CD4-positive, alpha-beta T cell (primary cell): ENCODE data around the gene SMC6. TPM values are rescaled to one million over a fixed set of nuclear protein-coding genes. Genes with fewer than 3 reads are reported as not detected.

ENCODE experiments used
- ATAC-seq: fragments of 200-7000 bp; cut with Tn5 transposase; one replicate; pipeline ENCODE4 v1.10.0; 2022; ENCODE audit warnings: mild to moderate bottlenecking; ENCODE audit not compliant: poor library complexity
- CTCF ChIA-PET: fragments of 350-600 bp; sonication (Branson Sonifier 250); formaldehyde crosslinking; loops from one replicate; lab custom pipeline; 2021; ENCODE audit warnings: antibody characterized with exemption, inconsistent platforms; lab: Charles Lee
- POLR2A ChIA-PET: fragments of 350-600 bp; sonication (Branson Sonifier 250); formaldehyde crosslinking; loops from one replicate; lab custom pipeline; 2021; ENCODE audit warnings: antibody characterized with exemption, inconsistent platforms; lab: Charles Lee
- DNase-seq, 14 experiments: peaks; one replicate each; pipeline ENCODE4 v3.0.0-alpha.2; 2013 to 2020; ENCODE audit warnings: mixed read lengths in 2 of 14
- H3K27ac ChIP-seq, 2 donors: one replicate each; pipeline versions ENCODE4 v1.5.1 to v1.7.0; 2013; ENCODE audit warnings: low read length in 2 of 2, low read depth in 1 of 2, mild to moderate bottlenecking in 1 of 2
- H3K27me3 ChIP-seq, 2 experiments: 1 replicate in 1 of 2; 2 replicates in 1 of 2; pipeline versions ENCODE4 v1.6.1 to v1.7.0; 2013; ENCODE audit warnings: low read length in 2 of 2, control low read depth in 1 of 2, mild to moderate bottlenecking in 1 of 2, moderate library complexity in 1 of 2; ENCODE audit not compliant: insufficient read depth in 2 of 2, control insufficient read depth in 1 of 2
- H3K36me3 ChIP-seq: one replicate; pipeline ENCODE4 v1.6.1; 2013; ENCODE audit warnings: low read length, control low read depth; ENCODE audit not compliant: insufficient read depth
- H3K4me1 ChIP-seq: one replicate; pipeline ENCODE4 v1.6.1; 2013; ENCODE audit warnings: low read length, control low read depth; ENCODE audit not compliant: insufficient read depth
- H3K4me3 ChIP-seq: one replicate; pipeline ENCODE4 v1.5.1; 2013; ENCODE audit warnings: mild to moderate bottlenecking, low read length, moderate library complexity
- H3K9me3 ChIP-seq, 2 experiments: 1 replicate in 1 of 2; 2 replicates in 1 of 2; pipeline versions ENCODE4 v1.6.1 to v1.7.0; 2013; ENCODE audit warnings: low read length in 2 of 2, mild to moderate bottlenecking in 2 of 2, control low read depth in 1 of 2, moderate library complexity in 1 of 2; ENCODE audit not compliant: control insufficient read depth in 1 of 2, insufficient read depth in 1 of 2
- H3K27ac Mint-ChIP-seq: one replicate; pipeline ENCODE4 v1.8.0; 2020; ENCODE audit warnings: mixed read lengths
- H3K27me3 Mint-ChIP-seq: one replicate; pipeline ENCODE4 v1.8.0; 2021; ENCODE audit warnings: mixed read lengths
- H3K36me3 Mint-ChIP-seq: one replicate; pipeline ENCODE4 v1.8.0; 2021; ENCODE audit warnings: low read depth, mixed read lengths
- H3K4me1 Mint-ChIP-seq: one replicate; pipeline ENCODE4 v1.8.0; 2021; ENCODE audit warnings: low read depth, mixed read lengths
- H3K4me3 Mint-ChIP-seq: one replicate; pipeline ENCODE4 v1.8.0; 2020; ENCODE audit warnings: mild to moderate bottlenecking, mixed read lengths
- H3K9me3 Mint-ChIP-seq: one replicate; pipeline ENCODE4 v1.8.0; 2020; ENCODE audit warnings: mixed read lengths
- intact Hi-C, 2 experiments: fragments of 100-400 bp; cut with DNase I in 1 of 2; cut with micrococcal nuclease in 1 of 2; formaldehyde crosslinking; loops; one replicate each; pipeline versions ENCODE4 v1.15.1 to v1.9.0; 2023 to 2025; cut with DNase I, micrococcal nuclease
- total RNA-seq, 174 experiments: library from RNA in 2 of 174; stranded (reverse) in 2 of 174; gene quantifications; one replicate each; pipeline ENCODE4 v1.2.3 and lab custom pipeline; 2021 to 2026
- TF ChIP-seq, protein P1 (sequence below): fragments of 200-600 bp; IDR thresholded peaks from one replicate; pipeline ENCODE4 v1.8.0; 2022; ENCODE audit warnings: antibody characterized with exemption, mild to moderate bottlenecking

Gene SMC6
- total RNA-seq, 2 experiments from 2014 or later, result 7.1 to 7.8 TPM

DNA sequence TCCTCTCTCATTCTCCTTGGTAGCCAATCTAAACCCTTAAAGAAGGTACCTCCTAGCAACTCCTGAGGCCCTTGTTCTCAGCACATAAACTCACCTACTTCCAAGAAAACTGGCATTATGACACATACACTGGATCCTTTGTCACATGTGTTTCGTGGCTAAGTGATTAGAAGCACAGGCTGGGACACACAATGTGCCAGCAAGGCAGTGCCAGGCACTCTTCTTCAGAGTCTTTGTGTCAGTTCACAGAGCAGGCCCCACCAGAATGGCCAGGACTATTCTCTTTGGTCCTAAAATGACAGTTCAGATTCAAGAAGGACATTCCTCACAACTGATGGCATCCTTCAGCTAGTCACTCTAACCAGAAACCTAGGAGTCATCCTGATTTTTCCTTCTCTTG is 40.3 kb downstream of the SMC6 start:
- intact Hi-C loops, result no loop called here
- Mint-ChIP-seq H3K9me3 (no peaks in the 10 kb centered on the region), H3K27ac (no peak overlapping the region), H3K4me3 (no peak overlapping the region), H3K36me3 (peaks cover 54% of the 10 kb centered on the region), H3K27me3 (no peaks in the 10 kb centered on the region), H3K4me1 (no peaks in the 10 kb centered on the region)
- no peak overlapping the region for H3K4me3 ChIP-seq
- H3K4me1 ChIP-seq, result no peaks in the 10 kb centered on the region
- no peak for ATAC-seq
- ChIA-PET POLR2A (no interaction called here), CTCF (no interaction called here)
- TF ChIP-seq, protein P1, sequence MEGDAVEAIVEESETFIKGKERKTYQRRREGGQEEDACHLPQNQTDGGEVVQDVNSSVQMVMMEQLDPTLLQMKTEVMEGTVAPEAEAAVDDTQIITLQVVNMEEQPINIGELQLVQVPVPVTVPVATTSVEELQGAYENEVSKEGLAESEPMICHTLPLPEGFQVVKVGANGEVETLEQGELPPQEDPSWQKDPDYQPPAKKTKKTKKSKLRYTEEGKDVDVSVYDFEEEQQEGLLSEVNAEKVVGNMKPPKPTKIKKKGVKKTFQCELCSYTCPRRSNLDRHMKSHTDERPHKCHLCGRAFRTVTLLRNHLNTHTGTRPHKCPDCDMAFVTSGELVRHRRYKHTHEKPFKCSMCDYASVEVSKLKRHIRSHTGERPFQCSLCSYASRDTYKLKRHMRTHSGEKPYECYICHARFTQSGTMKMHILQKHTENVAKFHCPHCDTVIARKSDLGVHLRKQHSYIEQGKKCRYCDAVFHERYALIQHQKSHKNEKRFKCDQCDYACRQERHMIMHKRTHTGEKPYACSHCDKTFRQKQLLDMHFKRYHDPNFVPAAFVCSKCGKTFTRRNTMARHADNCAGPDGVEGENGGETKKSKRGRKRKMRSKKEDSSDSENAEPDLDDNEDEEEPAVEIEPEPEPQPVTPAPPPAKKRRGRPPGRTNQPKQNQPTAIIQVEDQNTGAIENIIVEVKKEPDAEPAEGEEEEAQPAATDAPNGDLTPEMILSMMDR, result no peak
- H3K27me3 ChIP-seq, result no peaks in the 10 kb centered on the region
- no peak overlapping the region for H3K27ac ChIP-seq
- no peaks in the 10 kb centered on the region for H3K9me3 ChIP-seq
- no peak for DNase-seq
- peaks cover 56% of the 10 kb centered on the region for H3K36me3 ChIP-seq

DNA sequence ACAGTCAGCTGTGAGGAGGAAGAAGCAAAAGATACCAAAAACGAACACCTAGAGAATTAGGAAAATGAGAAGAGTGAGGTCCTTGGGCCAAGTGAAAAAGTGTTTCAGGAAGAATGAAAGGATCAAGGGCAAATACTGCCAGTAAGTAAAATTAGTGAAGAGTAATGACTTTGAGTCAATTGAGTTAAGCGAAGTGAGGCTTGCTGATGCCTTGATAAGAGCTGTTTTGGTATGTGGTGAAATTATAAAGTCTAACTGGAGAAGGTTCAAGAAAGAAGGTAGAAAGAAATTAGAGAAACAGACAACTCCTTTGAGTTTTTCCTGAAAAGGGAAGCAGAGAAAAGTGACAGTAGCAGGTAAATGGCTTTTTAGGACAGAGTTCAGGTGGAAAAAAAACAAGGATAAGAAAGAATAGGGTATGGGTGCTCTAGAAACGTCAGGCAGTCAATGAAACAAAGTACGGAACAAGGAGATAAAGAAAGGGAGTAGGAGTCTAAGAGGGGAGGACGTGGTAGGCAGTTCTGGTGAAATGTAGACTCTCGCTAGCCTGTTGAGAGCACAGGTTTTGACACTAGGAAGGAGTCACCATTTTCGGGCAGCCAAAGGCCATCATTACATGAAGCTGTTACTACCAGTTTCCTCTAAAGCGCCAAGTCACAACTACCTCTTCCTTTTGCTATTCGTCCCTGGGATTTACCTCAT is 42.9 kb downstream of the SMC6 start:
- H3K27ac ChIP-seq, result no peak overlapping the region
- Mint-ChIP-seq H3K27ac (no peak overlapping the region), H3K36me3 (peaks cover 57% of the 10 kb centered on the region), H3K4me3 (no peak overlapping the region), H3K9me3 (no peaks in the 10 kb centered on the region), H3K27me3 (no peaks in the 10 kb centered on the region), H3K4me1 (no peaks in the 10 kb centered on the region)
- H3K27me3 ChIP-seq, result no peaks in the 10 kb centered on the region
- POLR2A ChIA-PET, result no interaction called here
- no peak overlapping the region for H3K4me3 ChIP-seq
- no peaks in the 10 kb centered on the region for H3K9me3 ChIP-seq
- intact Hi-C loops, result no loop called here
- CTCF ChIA-PET, result interaction anchor here (1.3 kb wide), 1 partner anchor 14 kb away, joined by 3 read pairs; no protein-coding TSS in a partner anchor
- ATAC-seq, result no peak
- TF ChIP-seq, protein P1, result no peak
- DNase-seq, result no peak
- H3K4me1 ChIP-seq, result no peaks in the 10 kb centered on the region
- H3K36me3 ChIP-seq, result peaks cover 40% of the 10 kb centered on the region

DNA sequence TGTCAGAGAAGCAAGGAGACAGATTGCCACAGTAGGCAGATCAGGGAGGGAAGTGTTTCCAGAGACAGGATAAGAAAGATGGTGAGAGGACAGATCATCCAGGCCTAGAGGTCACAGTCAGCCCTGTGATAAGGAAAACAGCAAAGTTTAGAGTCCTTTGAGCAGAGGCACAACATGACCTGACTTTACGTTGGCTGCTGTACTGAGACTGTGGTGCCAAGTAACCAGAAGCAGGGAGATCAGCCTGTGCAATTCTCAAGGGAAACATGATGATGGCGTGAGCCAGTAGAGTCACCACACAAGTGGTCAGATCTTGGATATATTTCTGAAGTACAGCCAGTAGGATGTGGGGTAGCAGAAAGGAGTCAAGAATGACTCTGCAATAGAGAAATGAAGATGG is 43.7 kb downstream of the SMC6 start:
- Mint-ChIP-seq H3K27me3 (no peaks in the 10 kb centered on the region), H3K36me3 (peaks cover 57% of the 10 kb centered on the region), H3K27ac (no peak overlapping the region), H3K4me1 (no peaks in the 10 kb centered on the region), H3K9me3 (no peaks in the 10 kb centered on the region), H3K4me3 (no peak overlapping the region)
- Histone ChIP-seq H3K27me3 (no peaks in the 10 kb centered on the region), H3K27ac (no peak overlapping the region), H3K4me1 (no peaks in the 10 kb centered on the region), H3K36me3 (peaks cover 37% of the 10 kb centered on the region), H3K4me3 (no peak overlapping the region), H3K9me3 (no peaks in the 10 kb centered on the region)
- intact Hi-C loops, result no loop called here
- POLR2A ChIA-PET, result no interaction called here
- DNase-seq, result no peak
- no peak for ATAC-seq
- CTCF ChIA-PET, result interaction anchor here (1.3 kb wide), 1 partner anchor 14 kb away, joined by 3 read pairs; no protein-coding TSS in a partner anchor
- TF ChIP-seq, protein P1, result no peak
